HCT116 (cell line): ENCODE measurements around the gene CCSER1. TPM values are rescaled to one million over a fixed set of nuclear protein-coding genes. Genes with fewer than 3 reads are reported as not detected.

Experiments
- ATAC-seq: fragments of 200-7000 bp; cut with Tn5 transposase; 2 replicates; pipeline ENCODE4 v1.9.1; 2020; ENCODE audit warnings: mild to moderate bottlenecking, moderate library complexity
- BruUV-seq: library from RNA; stranded (reverse); fragments of 400-500 nt; replicated peaks from 2 replicates; lab custom pipeline; 2021; lab: Mats Ljungman, UMichigan
- CTCF ChIA-PET: fragments of 300-600 bp; sonication (Branson Sonifier 250); formaldehyde crosslinking; loops from one replicate; lab custom pipeline; 2021; ENCODE audit warnings: antibody characterized with exemption; lab: Charles Lee
- POLR2A ChIA-PET: fragments of 300-600, 350-600 bp; sonication (Branson Sonifier 250); formaldehyde crosslinking; loops from one replicate; lab custom pipeline; 2021; ENCODE audit warnings: antibody characterized with exemption; lab: Charles Lee
- RAD21 ChIA-PET, 2 experiments: fragments of 300-600 bp; sonication (Branson Sonifier 250); formaldehyde crosslinking; loops; one replicate each; lab custom pipeline; 2023; ENCODE audit warnings: low total read pairs in 2 of 2; ENCODE audit not compliant: uncharacterized antibody in 2 of 2, unreplicated experiment in 2 of 2, low non-redundant PET in 1 of 2; lab: Charles Lee
- DNase-seq: peaks from one replicate; pipeline ENCODE4 v3.0.0-alpha.2; 2010; ENCODE audit warnings: low read depth, low spot score
- H2AFZ ChIP-seq: fragments of 200-600 bp; shearing (Covaris generic), sonication (generic); 2 replicates; pipeline ENCODE4 v1.6.1; 2017; ENCODE audit warnings: low read depth, mixed run types, mixed read lengths, antibody characterized with exemption, low read length; ENCODE audit not compliant: poor library complexity, severe bottlenecking
- H3K27ac ChIP-seq: 2 replicates; pipeline ENCODE4 v1.5.1; 2012; ENCODE audit warnings: low read depth, low read length
- H3K27me3 ChIP-seq: fragments of 200-600 bp; sonication (generic); 2 replicates; pipeline ENCODE4 v1.6.1; 2016; ENCODE audit warnings: mixed run types, low read length, mixed read lengths; ENCODE audit not compliant: insufficient read depth
- H3K36me3 ChIP-seq, 2 experiments: fragments of 200-500 bp in 1 of 2; fragments of 200-600 bp in 1 of 2; sonication (Bioruptor generic) in 1 of 2; sonication (generic) in 1 of 2; 2 replicates each; pipeline versions ENCODE4 v1.5.1 to v1.6.1; 2014 to 2016; ENCODE audit warnings: low read length in 2 of 2, inconsistent platforms in 1 of 2, mixed read lengths in 1 of 2, mixed run types in 1 of 2; ENCODE audit not compliant: insufficient read depth in 2 of 2, control insufficient read depth in 1 of 2
- H3K4me1 ChIP-seq, 2 experiments: fragments of 200-600 bp in 1 of 2; sonication (generic) in 1 of 2; 2 replicates each; pipeline versions ENCODE4 v1.5.1 to v1.6.1; 2012 to 2017; ENCODE audit warnings: low read length in 2 of 2, inconsistent platforms in 1 of 2, mild to moderate bottlenecking in 1 of 2, mixed read lengths in 1 of 2, mixed run types in 1 of 2, moderate library complexity in 1 of 2; ENCODE audit not compliant: insufficient read depth in 2 of 2, control insufficient read depth in 1 of 2
- H3K4me2 ChIP-seq: fragments of 200-600 bp; sonication (generic); 2 replicates; pipeline ENCODE4 v1.6.1; 2017; ENCODE audit warnings: mixed run types, low read length, mixed read lengths
- H3K4me3 ChIP-seq, 2 experiments: fragments of 200-600 bp in 1 of 2; sonication (generic) in 1 of 2; replicated peaks in 1 of 2; 2 replicates each; pipeline ENCODE4 v1.5.1; 2011 to 2016; ENCODE audit warnings: low read length in 2 of 2, control low read depth in 1 of 2, low read depth in 1 of 2, mild to moderate bottlenecking in 1 of 2, mixed read lengths in 1 of 2, mixed run types in 1 of 2
- H3K79me2 ChIP-seq: fragments of 200-600 bp; sonication (generic); 2 replicates; pipeline ENCODE4 v1.6.1; 2017; ENCODE audit warnings: mild to moderate bottlenecking, mixed run types, low read length, moderate library complexity, mixed read lengths; ENCODE audit not compliant: insufficient read depth
- H3K9ac ChIP-seq: fragments of 200-600 bp; sonication (generic); 2 replicates; pipeline ENCODE4 v1.6.1; 2016; ENCODE audit warnings: low read length, mixed read lengths
- H3K9me2 ChIP-seq: fragments of 200-600 bp; sonication (generic), shearing (Covaris generic); 2 replicates; pipeline ENCODE4 v1.6.1; 2017; ENCODE audit warnings: mixed run types, mild to moderate bottlenecking, moderate library complexity; ENCODE audit not compliant: insufficient read depth
- H3K9me3 ChIP-seq, 2 experiments: fragments of 200-500 bp in 1 of 2; fragments of 200-600 bp in 1 of 2; sonication (Bioruptor generic) in 1 of 2; sonication (generic) in 1 of 2; 2 replicates each; pipeline ENCODE4 v1.6.1; 2014 to 2017; ENCODE audit warnings: low read length in 2 of 2, mixed read lengths in 2 of 2, inconsistent platforms in 1 of 2, low read depth in 1 of 2, mild to moderate bottlenecking in 1 of 2, mixed run types in 1 of 2, moderate library complexity in 1 of 2; ENCODE audit not compliant: control insufficient read depth in 1 of 2, insufficient read depth in 1 of 2
- H4K20me1 ChIP-seq: fragments of 200-600 bp; sonication (generic), shearing (Covaris generic); 2 replicates; pipeline ENCODE4 v1.6.1; 2017; ENCODE audit warnings: mixed run types, mild to moderate bottlenecking, moderate library complexity; ENCODE audit not compliant: insufficient read depth
- EGR1 ChIP-seq: IDR thresholded peaks from 2 replicates; pipeline ENCODE4 v1.6.1; 2012; ENCODE audit warnings: low read depth
- EZH2 ChIP-seq: fragments of 200-600 bp; sonication (generic); IDR thresholded peaks from 2 replicates; pipeline ENCODE4 v1.6.1; 2017; ENCODE audit warnings: antibody characterized with exemption, mixed run types
- EZH2phosphoT487 ChIP-seq: fragments of 200-600 bp; IDR thresholded peaks from 2 replicates; pipeline ENCODE4 v1.6.1; 2018; ENCODE audit warnings: antibody characterized with exemption, borderline replicate concordance
- RAD21 ChIP-seq: IDR thresholded peaks from 2 replicates; pipeline ENCODE4 v1.6.1; 2012; ENCODE audit warnings: low read depth, mild to moderate bottlenecking
- SIN3A ChIP-seq: IDR thresholded peaks from 2 replicates; pipeline ENCODE4 v1.6.1; 2012; ENCODE audit warnings: low read depth
- SP1 ChIP-seq: IDR thresholded peaks from 2 replicates; pipeline ENCODE4 v1.6.1; 2012; ENCODE audit warnings: low read depth
- SRF ChIP-seq: IDR thresholded peaks from 2 replicates; pipeline ENCODE4 v1.6.1; 2012; ENCODE audit warnings: low read depth
- TCF7L2 ChIP-seq: IDR thresholded peaks from 2 replicates; pipeline ENCODE4 v1.7.0; 2011; ENCODE audit warnings: borderline replicate concordance, inconsistent platforms; ENCODE audit not compliant: insufficient read depth, insufficient read length; ENCODE audit errors: extremely low read depth
- YY1 ChIP-seq: IDR thresholded peaks from 2 replicates; pipeline ENCODE4 v1.6.1; 2011; ENCODE audit warnings: low read length, low read depth, moderate library complexity, mild to moderate bottlenecking; ENCODE audit not compliant: insufficient replicate concordance; ENCODE audit errors: extremely low read depth
- ZFX ChIP-seq: fragments of 450-650 bp; IDR thresholded peaks from 2 replicates; pipeline ENCODE4 v1.6.1; 2017
- ZNF274 ChIP-seq: fragments of 200-500 bp; sonication (Bioruptor generic); IDR thresholded peaks from 2 replicates; pipeline ENCODE4 v1.6.1; 2014; ENCODE audit warnings: mild to moderate bottlenecking, low read depth, low read length, inconsistent platforms
- intact Hi-C: fragments of 100-400 bp; cut with micrococcal nuclease; formaldehyde crosslinking; loops from 2 replicates; pipeline ENCODE4 v1.10.0; 2022
- total RNA-seq: library from RNA; stranded (reverse); gene quantifications from one replicate; pipeline ENCODE4 v1.2.1, GENCODE V29; 2021; ENCODE audit not compliant: unreplicated experiment
- TF ChIP-seq, protein P1 (sequence below), 3 experiments: fragments of 200-600 bp in 1 of 3; sonication (generic) in 1 of 3; IDR thresholded peaks in 2 of 3; conservative IDR thresholded peaks in 1 of 3; 2 replicates each; pipeline ENCODE4 v1.5.1; 2012 to 2017; ENCODE audit warnings: low read depth in 2 of 3, low read length in 2 of 3, antibody characterized with exemption in 1 of 3, borderline replicate concordance in 1 of 3, control low read depth in 1 of 3, mild to moderate bottlenecking in 1 of 3, mixed read lengths in 1 of 3, mixed run types in 1 of 3, moderate library complexity in 1 of 3; ENCODE audit not compliant: insufficient read depth in 1 of 3
- TF ChIP-seq, protein P2 (sequence below): IDR thresholded peaks from 2 replicates; pipeline ENCODE4 v1.6.1; 2012
- TF ChIP-seq, protein P3 (sequence below): IDR thresholded peaks from 2 replicates; pipeline ENCODE4 v1.6.1; 2012
- TF ChIP-seq, protein P4 (sequence below): IDR thresholded peaks from 2 replicates; pipeline ENCODE4 v1.6.1; 2012; ENCODE audit warnings: low read depth

The CCSER1 gene
- total RNA-seq, 1 experiment from 2014 or later, result 6.7 TPM

DNA sequence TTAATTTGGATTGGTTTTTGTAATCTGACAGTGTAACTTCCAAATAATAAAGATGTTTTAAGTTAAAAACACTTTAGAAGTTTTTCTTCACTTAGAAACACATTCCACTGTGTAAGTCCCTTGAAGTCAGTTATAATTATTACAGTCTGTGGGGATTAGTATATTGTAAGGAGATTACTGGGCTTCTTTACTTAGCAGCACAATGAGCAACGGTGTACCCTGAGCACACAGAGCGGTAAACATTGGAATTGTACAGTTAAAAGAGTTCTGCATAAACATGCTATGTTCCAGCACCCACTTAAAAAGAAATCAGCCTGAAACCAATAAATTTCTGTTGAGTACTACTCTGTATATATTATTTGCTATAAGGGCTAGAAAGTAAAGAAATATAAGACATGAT, 44.3 kb downstream of the CCSER1 start:
- POLR2A ChIA-PET, result no interaction called here
- CTCF ChIA-PET, result no interaction called here
- no peak overlapping the region for H3K27ac ChIP-seq
- H3K4me1 ChIP-seq, result peaks cover 13 to 23% of the 10 kb centered on the region in 2 experiments
- no peak overlapping the region for H2AFZ ChIP-seq
- no TSS peak for BruUV-seq
- H3K4me3 ChIP-seq, result no peak overlapping the region
- ATAC-seq (no peak), DNase-seq (no peak)
- H3K9me2 ChIP-seq, result no peaks in the 10 kb centered on the region
- RAD21 ChIA-PET, result no interaction called here
- no peaks in the 10 kb centered on the region for H4K20me1 ChIP-seq
- no peak overlapping the region for H3K4me2 ChIP-seq
- no peaks in the 10 kb centered on the region for H3K9me3 ChIP-seq
- intact Hi-C loops, result no loop called here
- no peaks in the 10 kb centered on the region for H3K36me3 ChIP-seq
- no peaks in the 10 kb centered on the region for H3K27me3 ChIP-seq
- TF ChIP-seq SRF, result no peak
- no peaks in the 10 kb centered on the region; the same call in 1 of the 2 replicates for H3K79me2 ChIP-seq
- no peak overlapping the region for H3K9ac ChIP-seq

DNA sequence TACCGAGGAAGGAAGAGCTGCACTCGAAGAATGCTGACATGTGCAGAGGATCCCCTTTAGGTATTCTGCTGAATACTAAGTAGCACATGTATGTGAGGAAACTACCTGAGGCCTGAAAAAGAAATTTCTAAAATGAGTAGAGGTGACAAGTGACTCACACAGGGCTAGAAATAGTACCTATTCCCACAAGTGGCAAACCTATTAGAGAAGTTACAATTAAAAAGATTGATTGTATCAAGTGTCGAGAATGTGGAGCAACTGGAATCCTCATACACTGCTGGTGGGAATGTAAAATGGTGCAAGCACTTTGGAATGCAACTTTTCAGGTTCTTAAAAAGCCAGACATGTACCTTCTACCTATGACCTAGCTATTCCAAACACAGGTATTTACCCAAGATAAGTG, 47.4 kb downstream of the CCSER1 start:
- DNase-seq (peak; percentile 51), ATAC-seq (peak; percentile 71)
- BruUV-seq, result no TSS peak
- Histone ChIP-seq H3K9me2 (no peaks in the 10 kb centered on the region), H3K9ac (no peak overlapping the region), H3K27me3 (no peaks in the 10 kb centered on the region), H2AFZ (no peak overlapping the region), H3K9me3 (no peaks in the 10 kb centered on the region), H3K36me3 (no peaks in the 10 kb centered on the region), H3K4me2 (peak overlapping the region; percentile 60), H3K27ac (no peak overlapping the region; the same call in 1 of the 2 replicates), H3K79me2 (no peaks in the 10 kb centered on the region), H4K20me1 (no peaks in the 10 kb centered on the region), H3K4me3 (peak overlapping the region in 1 of 2 experiments; percentile 11; a peak in 1 of 4 replicates), H3K4me1 (peaks cover 13 to 23% of the 10 kb centered on the region in 2 experiments)
- CTCF ChIA-PET, result no interaction called here
- RAD21 ChIA-PET, result no interaction called here
- intact Hi-C loops, result no loop called here
- POLR2A ChIA-PET, result no interaction called here
- TF ChIP-seq, protein P1, sequence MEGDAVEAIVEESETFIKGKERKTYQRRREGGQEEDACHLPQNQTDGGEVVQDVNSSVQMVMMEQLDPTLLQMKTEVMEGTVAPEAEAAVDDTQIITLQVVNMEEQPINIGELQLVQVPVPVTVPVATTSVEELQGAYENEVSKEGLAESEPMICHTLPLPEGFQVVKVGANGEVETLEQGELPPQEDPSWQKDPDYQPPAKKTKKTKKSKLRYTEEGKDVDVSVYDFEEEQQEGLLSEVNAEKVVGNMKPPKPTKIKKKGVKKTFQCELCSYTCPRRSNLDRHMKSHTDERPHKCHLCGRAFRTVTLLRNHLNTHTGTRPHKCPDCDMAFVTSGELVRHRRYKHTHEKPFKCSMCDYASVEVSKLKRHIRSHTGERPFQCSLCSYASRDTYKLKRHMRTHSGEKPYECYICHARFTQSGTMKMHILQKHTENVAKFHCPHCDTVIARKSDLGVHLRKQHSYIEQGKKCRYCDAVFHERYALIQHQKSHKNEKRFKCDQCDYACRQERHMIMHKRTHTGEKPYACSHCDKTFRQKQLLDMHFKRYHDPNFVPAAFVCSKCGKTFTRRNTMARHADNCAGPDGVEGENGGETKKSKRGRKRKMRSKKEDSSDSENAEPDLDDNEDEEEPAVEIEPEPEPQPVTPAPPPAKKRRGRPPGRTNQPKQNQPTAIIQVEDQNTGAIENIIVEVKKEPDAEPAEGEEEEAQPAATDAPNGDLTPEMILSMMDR (IDR thresholded peaks at IDR 0.05 in 2 of 3, conservative IDR thresholded peaks at IDR 0.05 in 1 of 3; ENCODE audit: borderline replicate concordance in 1 of 3, insufficient read depth in 1 of 3, low read depth in 2 of 3, low read length in 2 of 3), result no peak
- TF ChIP-seq, protein P2, sequence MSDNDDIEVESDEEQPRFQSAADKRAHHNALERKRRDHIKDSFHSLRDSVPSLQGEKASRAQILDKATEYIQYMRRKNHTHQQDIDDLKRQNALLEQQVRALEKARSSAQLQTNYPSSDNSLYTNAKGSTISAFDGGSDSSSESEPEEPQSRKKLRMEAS, result peak; percentile 67
- TF ChIP-seq ZNF274 (no peak), SIN3A (peak; percentile 87), EZH2 (no peak), YY1 (no peak), TCF7L2 (no peak), SP1 (peak; percentile 91), ZFX (no peak), RAD21 (peak; percentile 12; the same call in 1 of the 2 replicates), EZH2phosphoT487 (no peak), EGR1 (no peak)
- TF ChIP-seq, protein P3, sequence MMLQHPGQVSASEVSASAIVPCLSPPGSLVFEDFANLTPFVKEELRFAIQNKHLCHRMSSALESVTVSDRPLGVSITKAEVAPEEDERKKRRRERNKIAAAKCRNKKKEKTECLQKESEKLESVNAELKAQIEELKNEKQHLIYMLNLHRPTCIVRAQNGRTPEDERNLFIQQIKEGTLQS, result peak; percentile 68
- TF ChIP-seq, protein P4, sequence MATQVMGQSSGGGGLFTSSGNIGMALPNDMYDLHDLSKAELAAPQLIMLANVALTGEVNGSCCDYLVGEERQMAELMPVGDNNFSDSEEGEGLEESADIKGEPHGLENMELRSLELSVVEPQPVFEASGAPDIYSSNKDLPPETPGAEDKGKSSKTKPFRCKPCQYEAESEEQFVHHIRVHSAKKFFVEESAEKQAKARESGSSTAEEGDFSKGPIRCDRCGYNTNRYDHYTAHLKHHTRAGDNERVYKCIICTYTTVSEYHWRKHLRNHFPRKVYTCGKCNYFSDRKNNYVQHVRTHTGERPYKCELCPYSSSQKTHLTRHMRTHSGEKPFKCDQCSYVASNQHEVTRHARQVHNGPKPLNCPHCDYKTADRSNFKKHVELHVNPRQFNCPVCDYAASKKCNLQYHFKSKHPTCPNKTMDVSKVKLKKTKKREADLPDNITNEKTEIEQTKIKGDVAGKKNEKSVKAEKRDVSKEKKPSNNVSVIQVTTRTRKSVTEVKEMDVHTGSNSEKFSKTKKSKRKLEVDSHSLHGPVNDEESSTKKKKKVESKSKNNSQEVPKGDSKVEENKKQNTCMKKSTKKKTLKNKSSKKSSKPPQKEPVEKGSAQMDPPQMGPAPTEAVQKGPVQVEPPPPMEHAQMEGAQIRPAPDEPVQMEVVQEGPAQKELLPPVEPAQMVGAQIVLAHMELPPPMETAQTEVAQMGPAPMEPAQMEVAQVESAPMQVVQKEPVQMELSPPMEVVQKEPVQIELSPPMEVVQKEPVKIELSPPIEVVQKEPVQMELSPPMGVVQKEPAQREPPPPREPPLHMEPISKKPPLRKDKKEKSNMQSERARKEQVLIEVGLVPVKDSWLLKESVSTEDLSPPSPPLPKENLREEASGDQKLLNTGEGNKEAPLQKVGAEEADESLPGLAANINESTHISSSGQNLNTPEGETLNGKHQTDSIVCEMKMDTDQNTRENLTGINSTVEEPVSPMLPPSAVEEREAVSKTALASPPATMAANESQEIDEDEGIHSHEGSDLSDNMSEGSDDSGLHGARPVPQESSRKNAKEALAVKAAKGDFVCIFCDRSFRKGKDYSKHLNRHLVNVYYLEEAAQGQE, result no peak
